HG02943 (cell line): ENCODE results near the gene ARSG.
A peak's percentile ranks its signal among the peaks of the same experiment; 100 is the strongest.
"Not testable (repeated sequence)": the region's sequence is repeated elsewhere in the genome, so short reads cannot be mapped to it uniquely, and the experiment has no call there.

Experiments used
- ATAC-seq: cut with Tn5 transposase; IDR thresholded peaks from one replicate; pipeline ENCODE4 v1.9.1; 2021; ENCODE audit warnings: mild to moderate bottlenecking, low read depth, moderate library complexity; ENCODE audit not compliant: unreplicated experiment

ARSG gene

DNA sequence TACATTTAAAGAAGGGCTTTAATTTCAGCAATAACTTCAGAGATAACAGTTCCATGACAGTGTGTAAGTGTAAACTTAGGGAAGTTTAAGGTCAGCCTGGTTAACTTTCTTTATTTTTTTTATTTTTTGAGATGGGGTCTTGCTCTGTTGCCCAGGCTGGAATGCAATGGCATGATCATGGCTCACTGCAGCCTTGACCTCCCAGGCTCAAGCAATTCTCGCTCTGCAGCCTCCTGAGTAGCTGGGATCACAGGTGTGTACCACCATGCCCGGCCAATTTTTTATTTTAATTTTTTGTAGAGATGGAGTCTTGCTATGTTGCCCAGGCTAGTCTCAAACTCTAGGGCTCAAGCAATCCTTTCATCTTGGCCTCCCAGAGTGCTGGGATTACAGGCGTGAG, 15.0 kb upstream of the ARSG start:
- not testable (repeated sequence) for ATAC-seq

- ATAC-seq, result no peak
These were observed 13.5 kb upstream of the ARSG start for GRCh38 chr17:68277807-68278206.

GRCh38 chr17:68281965-68282364, 9.3 kb upstream of the ARSG start:
- ATAC-seq, result not testable (repeated sequence)

- no peak for ATAC-seq
These were observed 2.9 kb upstream of the ARSG start for GRCh38 chr17:68288375-68288774.

DNA sequence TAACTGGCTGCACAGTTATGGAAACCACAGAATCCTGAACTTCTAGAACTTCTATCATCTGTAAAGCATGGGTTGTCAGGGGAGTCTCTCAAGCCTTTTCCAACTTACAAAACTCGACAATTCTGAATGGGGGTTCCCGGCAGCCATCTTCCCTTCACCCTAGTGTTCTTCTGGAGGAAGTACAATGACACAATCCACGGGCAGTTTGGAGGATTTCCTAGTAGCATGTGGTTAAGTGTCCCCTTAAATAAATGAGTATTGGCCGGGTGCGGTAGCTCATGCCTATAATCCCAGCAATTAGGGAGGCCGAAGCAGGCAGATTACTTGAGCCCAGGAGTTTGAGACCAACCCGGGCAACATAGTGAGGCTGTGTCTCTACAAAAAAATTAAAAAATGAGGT, 2.5 kb upstream of the ARSG start:
- ATAC-seq, result no peak

- ATAC-seq, result no peak
These were observed 1.8 kb upstream of the ARSG start for GRCh38 chr17:68289473-68289872.

DNA sequence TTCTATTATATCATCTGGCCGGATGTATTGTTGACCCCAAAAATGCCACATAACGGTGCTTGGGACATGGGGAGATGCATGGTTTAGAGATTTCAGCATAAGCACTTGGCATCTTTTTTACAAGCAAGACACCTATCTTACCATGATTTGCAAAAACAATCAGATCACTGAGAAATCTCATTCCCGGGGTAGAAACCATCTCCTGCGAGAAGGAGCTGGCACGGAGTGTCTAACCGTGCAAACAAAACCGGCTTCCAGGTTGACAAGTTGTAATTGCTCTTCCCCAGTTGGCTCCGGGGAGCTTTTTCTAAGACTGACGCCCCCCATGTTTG, 1.4 kb upstream of the ARSG start:
- ATAC-seq, result no peak

DNA sequence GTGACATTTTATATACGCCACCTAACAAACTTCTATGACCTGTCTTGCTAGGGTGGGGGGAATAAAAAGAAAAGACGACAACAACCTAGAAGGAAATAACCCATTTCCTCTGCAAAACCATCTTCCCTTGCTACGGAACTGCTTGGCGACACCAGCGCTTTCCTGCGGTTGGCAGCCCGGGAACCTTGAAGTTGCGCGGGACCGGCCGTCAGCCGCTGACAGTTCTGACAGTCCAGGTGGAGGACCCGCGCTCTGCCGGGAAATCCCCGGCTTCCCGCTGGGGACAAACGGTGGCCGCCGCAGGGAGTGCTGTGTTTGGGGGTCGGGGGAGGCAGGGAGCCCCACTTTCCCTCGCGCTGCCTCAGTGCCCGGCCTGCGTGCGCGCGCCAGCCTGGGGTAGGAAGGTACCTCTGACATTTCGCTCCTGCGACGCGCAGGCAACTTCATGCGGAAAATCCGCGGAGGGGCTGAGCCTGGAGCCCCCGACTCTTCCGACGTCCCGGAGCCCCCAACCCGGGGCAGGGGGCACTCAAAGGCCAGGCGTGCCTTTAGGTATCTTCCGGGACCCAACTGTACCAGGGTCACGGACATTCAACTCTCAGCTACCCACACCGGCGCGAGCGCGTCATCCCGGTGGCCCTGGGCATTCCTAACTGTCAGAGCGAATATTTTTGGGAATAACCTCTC, 884 bp upstream of the ARSG start:
- no peak for ATAC-seq

- peak; percentile 61 for ATAC-seq
These were observed 767 bp downstream of the ARSG start for GRCh38 chr17:68291836-68292688.

DNA sequence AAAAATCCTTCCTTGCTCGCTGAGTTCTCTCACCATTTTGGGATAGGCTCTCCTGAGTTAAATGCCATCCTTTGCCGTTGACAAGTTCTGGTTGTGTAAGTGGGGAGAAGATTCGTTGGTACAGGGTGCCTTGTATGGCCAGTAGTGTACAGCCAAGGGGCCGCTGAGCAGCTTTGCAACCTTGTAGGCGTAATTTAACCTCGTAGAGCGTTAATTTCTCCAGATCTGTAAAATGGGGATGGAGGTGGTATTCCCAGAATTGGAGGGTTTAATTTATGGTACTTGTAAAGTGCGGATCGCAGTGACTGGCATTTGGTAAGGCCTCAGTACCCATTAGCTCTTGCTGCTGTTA, 1.4 kb downstream of the ARSG start:
- no peak for ATAC-seq

DNA sequence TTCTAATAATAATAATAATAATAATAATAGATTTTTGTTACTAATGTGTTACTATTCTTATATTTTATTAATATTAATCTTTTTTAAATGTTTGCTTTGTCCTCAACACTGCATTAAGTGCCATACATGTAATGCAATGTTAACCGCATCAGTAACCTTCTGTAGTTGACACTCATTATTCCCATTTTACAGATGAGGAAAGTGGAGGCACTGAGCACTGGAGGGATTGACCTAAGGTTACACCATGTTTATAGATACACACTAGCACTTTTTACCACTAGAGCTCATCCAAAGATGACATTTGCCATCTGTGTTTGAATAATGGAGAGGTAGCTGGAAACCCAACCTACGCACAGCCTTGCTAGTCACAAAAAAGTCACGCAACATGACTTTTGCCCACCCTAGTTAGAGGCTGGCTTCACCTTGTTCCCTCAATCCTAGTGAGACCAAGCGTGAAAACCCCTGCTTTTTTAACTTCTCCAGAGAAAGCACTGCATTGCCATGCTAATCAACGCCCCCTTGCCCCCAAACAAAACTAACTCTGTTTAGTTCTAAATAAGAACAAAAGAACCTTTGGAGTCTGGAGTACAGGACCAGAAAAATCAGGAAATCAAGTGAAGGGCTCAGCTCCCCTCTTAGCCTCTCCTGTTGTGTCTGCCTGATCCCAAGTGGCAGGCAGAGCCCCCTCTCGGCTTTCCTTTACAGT, 2.3 kb downstream of the ARSG start:
- no peak for ATAC-seq

- no peak for ATAC-seq
These were observed 2.9 kb downstream of the ARSG start for GRCh38 chr17:68294196-68294555.

GRCh38 chr17:68294617-68295016, 3.3 kb downstream of the ARSG start:
- no peak for ATAC-seq

DNA sequence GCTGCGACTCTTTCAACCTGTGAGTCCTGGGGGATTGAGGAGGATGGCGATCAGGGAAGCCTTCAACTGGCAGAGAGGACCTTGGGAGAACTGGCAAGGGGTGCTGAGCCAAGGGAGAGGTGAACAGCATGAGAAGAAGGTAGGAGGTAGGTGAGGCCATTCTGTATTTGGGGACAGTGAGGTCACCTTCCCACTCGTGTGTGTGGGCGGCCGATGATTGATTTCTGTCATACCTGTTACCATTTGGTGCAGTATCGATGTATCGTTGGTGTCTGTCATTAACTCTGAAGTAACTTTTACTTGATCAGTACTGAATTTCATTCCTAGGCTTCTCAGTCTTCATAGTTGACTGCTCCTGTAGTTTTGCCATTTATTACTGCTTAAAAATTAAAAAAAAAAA, 3.8 kb downstream of the ARSG start:
- no peak for ATAC-seq

DNA sequence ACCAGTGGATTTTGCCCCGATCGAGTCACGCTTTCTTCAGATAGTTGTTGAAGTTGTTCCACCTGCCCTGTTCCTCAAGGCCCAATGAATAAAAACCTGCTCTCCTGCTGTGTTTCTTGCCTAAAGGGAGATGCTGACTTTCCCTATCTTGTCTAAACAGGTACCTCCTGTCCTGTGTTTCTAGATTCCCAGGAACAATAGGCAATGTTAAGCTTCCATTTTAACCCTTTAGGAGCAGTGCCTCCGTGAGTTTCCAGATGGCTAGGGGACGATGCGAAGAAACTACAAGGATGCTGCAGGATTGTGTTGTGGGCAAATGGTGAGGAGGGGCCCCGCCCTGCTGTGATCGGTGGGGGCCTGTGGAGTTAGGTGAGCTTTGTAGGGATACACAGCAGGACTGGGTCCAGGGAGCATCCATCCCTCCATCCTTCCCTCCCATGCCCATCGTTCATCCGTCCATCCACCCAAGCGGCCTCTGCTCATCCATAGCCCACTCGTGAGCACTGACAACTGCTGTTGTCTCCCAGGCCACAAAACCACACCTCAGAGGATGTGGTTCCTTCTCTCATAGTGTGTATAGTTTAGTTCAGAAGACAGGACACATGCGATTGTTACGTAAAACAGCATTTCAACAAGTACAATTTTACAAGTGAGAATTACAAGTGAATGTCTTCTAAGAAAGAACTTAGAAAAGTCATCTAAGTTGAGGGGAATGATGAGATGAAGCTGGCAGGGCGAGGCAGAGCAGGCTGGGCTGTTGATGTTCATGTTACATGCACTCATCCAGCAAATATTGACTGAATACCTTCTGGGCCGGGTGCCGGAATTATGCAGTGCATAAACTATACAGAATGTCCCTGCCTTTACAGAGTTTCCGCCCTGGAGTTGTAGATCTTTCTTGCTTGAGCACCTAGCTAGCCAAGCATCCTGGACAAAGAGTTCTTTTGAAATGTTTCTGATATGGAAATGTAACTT, 5.2 kb downstream of the ARSG start:
- no peak for ATAC-seq

DNA sequence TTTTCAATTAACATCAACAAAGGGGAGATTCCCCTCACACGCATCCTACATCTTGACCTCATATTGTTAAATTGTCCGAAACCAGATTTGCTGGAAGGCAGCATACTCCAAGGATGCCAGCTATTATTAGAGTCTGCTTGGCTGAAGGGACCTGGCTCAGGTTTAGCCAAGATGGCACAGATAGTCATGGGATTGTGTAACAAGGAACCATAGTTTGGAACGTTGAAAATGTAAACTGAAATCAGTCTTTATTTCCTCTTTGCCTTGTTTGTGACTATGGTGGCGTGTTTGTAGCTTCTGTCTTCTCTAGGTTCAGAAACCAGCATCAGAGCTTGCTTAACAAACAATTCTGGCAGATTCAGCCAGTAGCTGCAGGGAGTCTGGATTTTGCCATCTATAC, 5.9 kb downstream of the ARSG start:
- no peak for ATAC-seq

- no peak for ATAC-seq
These were observed 7.3 kb downstream of the ARSG start for GRCh38 chr17:68298601-68299000.

- no peak for ATAC-seq
These were observed 8.5 kb downstream of the ARSG start for GRCh38 chr17:68299817-68300216.

GRCh38 chr17:68301438-68301959, 10.2 kb downstream of the ARSG start:
- ATAC-seq, result no peak

DNA sequence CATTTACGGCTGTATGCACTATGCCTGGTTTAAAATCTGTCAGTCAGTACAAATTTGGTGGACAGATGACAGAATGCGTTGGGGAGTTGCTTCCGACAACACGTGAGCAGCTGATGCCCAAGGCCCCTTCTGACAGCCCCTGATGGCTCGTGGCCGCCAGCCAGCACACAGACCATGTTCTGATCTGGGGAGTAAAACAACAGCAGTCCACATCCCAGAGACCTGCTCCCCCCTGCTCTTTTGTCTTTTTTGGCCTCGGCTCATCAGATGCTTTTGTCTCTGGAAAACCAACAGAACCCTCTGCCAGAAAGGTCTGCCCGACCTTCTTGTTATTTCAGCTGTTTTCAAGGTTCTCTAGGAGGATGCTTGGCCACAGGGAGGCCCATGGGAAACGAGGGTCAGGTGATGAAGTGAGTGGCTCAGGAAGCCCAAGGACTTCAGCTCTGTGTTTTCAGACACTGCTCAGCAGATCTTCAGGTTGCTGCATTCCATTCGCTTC, 10.8 kb downstream of the ARSG start:
- ATAC-seq, result no peak
